WTC11 (cell line): ENCODE data around the gene TBC1D22A.

Experiments used
- CREB1 ChIP-seq: sonication (generic); formaldehyde crosslinking; IDR thresholded peaks from 2 replicates; pipeline ENCODE4 v1.8.0; 2023; ENCODE audit warnings: mild to moderate bottlenecking, missing genetic modification reagents
- CREM ChIP-seq: sonication (generic); formaldehyde crosslinking; IDR thresholded peaks from 2 replicates; pipeline ENCODE4 v1.8.1; 2022; ENCODE audit warnings: mild to moderate bottlenecking, missing genetic modification reagents, moderate library complexity
- CTCF ChIP-seq: fragments of 200-600 bp; IDR thresholded peaks from 2 replicates; pipeline ENCODE4 v1.8.0; 2022; ENCODE audit warnings: antibody characterized with exemption
- ESRRA ChIP-seq: sonication (generic); formaldehyde crosslinking; IDR thresholded peaks from 2 replicates; pipeline ENCODE4 v1.8.1; 2022; ENCODE audit warnings: mild to moderate bottlenecking, missing genetic modification reagents, borderline replicate concordance
- KAT7 ChIP-seq: sonication (generic); formaldehyde crosslinking; IDR thresholded peaks from 2 replicates; pipeline ENCODE4 v1.8.1; 2023; ENCODE audit warnings: missing genetic modification reagents, mild to moderate bottlenecking, borderline replicate concordance
- OVOL2 ChIP-seq: fragments of 250-450 bp; sonication (Bioruptor Pico); IDR thresholded peaks from 2 replicates; pipeline ENCODE4 v1.9.0; 2021; ENCODE audit warnings: mild to moderate bottlenecking, borderline replicate concordance
- PREB ChIP-seq: sonication (generic); formaldehyde crosslinking; IDR thresholded peaks from 2 replicates; pipeline ENCODE4 v1.8.1; 2022; ENCODE audit warnings: mild to moderate bottlenecking, missing genetic modification reagents, moderate library complexity, borderline replicate concordance
- SMAD3 ChIP-seq: sonication (generic); formaldehyde crosslinking; IDR thresholded peaks from 2 replicates; pipeline ENCODE4 v1.8.0; 2022; ENCODE audit warnings: missing genetic modification reagents, mild to moderate bottlenecking, borderline replicate concordance
- SP1 ChIP-seq: sonication (generic); formaldehyde crosslinking; conservative IDR thresholded peaks from 2 replicates; pipeline ENCODE4 v1.8.1; 2022; ENCODE audit warnings: missing genetic modification reagents
- ZNF317 ChIP-seq: sonication (generic); formaldehyde crosslinking; IDR thresholded peaks from 2 replicates; pipeline ENCODE4 v1.8.1; 2023; ENCODE audit warnings: low read depth, mild to moderate bottlenecking, moderate library complexity, missing genetic modification reagents, borderline replicate concordance
- ZNF423 ChIP-seq: fragments of 250-450 bp; sonication (Bioruptor Pico); IDR thresholded peaks from 2 replicates; pipeline ENCODE4 v2.1.2; 2022; ENCODE audit warnings: mild to moderate bottlenecking, moderate library complexity
- TF ChIP-seq, protein P1 (sequence below): sonication (generic); formaldehyde crosslinking; conservative IDR thresholded peaks from 2 replicates; pipeline ENCODE4 v1.8.1; 2022; ENCODE audit warnings: mild to moderate bottlenecking, missing genetic modification reagents
- TF ChIP-seq, protein P2 (sequence below): sonication (generic); formaldehyde crosslinking; IDR thresholded peaks from 2 replicates; pipeline ENCODE4 v1.8.1; 2023; ENCODE audit warnings: mild to moderate bottlenecking, missing genetic modification reagents, moderate library complexity

DNA sequence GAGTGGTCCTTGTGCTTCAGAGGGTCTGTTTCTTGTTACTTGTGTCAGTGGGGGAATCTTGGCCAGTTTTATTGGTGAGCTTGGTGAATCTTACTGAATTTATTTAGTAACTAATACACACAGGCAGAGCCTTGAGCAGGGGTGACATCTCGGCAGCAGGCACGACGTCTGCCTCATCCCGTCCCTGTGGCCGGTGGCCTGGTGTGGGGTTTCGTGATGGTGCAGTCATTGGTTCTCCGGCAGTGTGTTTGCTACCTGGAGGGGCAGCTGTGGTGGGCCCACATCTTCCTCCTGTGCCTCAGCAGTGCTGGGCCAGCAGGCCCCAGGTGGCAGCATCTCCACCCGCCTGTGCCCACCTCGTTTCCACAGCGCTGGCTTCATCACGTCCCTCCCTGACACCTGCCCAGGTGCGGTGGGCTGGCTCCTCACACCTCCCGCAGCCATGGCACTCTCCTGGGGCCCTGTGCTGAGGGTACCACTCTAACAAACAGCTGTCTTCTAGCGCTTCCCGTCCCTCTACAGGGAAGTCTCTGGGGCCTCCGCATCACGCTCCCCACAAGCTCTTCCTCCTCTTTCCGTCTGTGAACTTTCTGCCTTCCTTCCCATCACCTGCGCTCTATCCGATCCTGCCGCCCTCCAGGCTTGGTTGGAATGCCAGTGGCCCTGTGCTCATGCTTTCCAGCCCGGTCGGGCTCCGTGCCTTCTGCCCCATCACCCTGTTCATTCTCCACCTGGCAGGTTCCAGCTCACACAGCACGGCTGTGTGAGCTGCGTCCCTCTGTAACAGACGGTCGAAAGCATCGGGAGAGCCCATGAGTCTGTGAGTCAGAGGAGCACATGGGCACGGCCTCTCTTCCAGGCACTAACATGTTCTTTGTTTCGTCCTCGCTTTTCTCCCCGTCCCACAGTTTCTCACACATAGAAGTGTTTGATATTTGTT is 203.4 kb downstream of the TBC1D22A start:
- TF ChIP-seq CTCF (no peak), SP1 (CRISPR knock-in tag) (no peak), ZNF317 (CRISPR knock-in tag) (no peak), ZNF423 (CRISPR knock-in tag) (no peak), KAT7 (CRISPR knock-in tag) (no peak), CREM (CRISPR knock-in tag) (no peak), ESRRA (CRISPR knock-in tag) (no peak), SMAD3 (no peak), OVOL2 (no peak), PREB (no peak), CREB1 (CRISPR knock-in tag) (no peak)
- TF ChIP-seq, protein P1, sequence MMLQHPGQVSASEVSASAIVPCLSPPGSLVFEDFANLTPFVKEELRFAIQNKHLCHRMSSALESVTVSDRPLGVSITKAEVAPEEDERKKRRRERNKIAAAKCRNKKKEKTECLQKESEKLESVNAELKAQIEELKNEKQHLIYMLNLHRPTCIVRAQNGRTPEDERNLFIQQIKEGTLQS (CRISPR knock-in tag): no peak
- TF ChIP-seq, protein P2, sequence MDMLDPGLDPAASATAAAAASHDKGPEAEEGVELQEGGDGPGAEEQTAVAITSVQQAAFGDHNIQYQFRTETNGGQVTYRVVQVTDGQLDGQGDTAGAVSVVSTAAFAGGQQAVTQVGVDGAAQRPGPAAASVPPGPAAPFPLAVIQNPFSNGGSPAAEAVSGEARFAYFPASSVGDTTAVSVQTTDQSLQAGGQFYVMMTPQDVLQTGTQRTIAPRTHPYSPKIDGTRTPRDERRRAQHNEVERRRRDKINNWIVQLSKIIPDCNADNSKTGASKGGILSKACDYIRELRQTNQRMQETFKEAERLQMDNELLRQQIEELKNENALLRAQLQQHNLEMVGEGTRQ (CRISPR knock-in tag): no peak
